Mononuclear cell (primary cell): ENCODE measurements around the gene CA9. TPM values are rescaled to one million over a fixed set of nuclear protein-coding genes. Genes with fewer than 3 reads are reported as not detected.

Experiments
- H3K27me3 ChIP-seq: 2 replicates; pipeline ENCODE4 v1.6.0; 2011; ENCODE audit warnings: low read length, control low read depth; ENCODE audit not compliant: insufficient read depth
- H3K4me1 ChIP-seq: 2 replicates; pipeline ENCODE4 v1.5.1; 2011; ENCODE audit warnings: mild to moderate bottlenecking, low read length, control low read depth; ENCODE audit not compliant: insufficient read depth
- H3K4me3 ChIP-seq: 2 replicates; pipeline ENCODE4 v1.5.1; 2011; ENCODE audit warnings: mild to moderate bottlenecking, low read length, moderate library complexity
- H3K9me3 ChIP-seq: 2 replicates; pipeline ENCODE4 v1.5.1; 2011; ENCODE audit warnings: low read depth, mild to moderate bottlenecking, control low read depth, low read length
- total RNA-seq: library from RNA; depleted of rRNA; stranded (reverse); fragments of >200 nt; gene quantifications from one replicate; pipeline ENCODE4 v1.2.3, GENCODE V29; 2012

Gene CA9
- total RNA-seq, 1 donor: not detected

GRCh38 chr9:35659340-35659739, 14.4 kb upstream of the CA9 start:
- peak overlapping the region; percentile 87 for H3K4me3 ChIP-seq
- H3K27me3 ChIP-seq: no peaks in the 10 kb centered on the region
- H3K9me3 ChIP-seq: no peaks in the 10 kb centered on the region
- peaks cover 74% of the 10 kb centered on the region for H3K4me1 ChIP-seq

- Histone ChIP-seq H3K4me3 (no peak overlapping the region), H3K4me1 (peaks cover 91% of the 10 kb centered on the region), H3K27me3 (no peaks in the 10 kb centered on the region), H3K9me3 (no peaks in the 10 kb centered on the region)
Observed at GRCh38 chr9:35660966-35661415, 12.7 kb upstream of the CA9 start.

GRCh38 chr9:35661756-35662350, 11.9 kb upstream of the CA9 start:
- Histone ChIP-seq H3K9me3 (no peaks in the 10 kb centered on the region), H3K4me3 (no peak overlapping the region), H3K4me1 (peaks cover 87% of the 10 kb centered on the region), H3K27me3 (no peaks in the 10 kb centered on the region)

- H3K27me3 ChIP-seq: no peaks in the 10 kb centered on the region
- no peaks in the 10 kb centered on the region for H3K9me3 ChIP-seq
- no peak overlapping the region for H3K4me3 ChIP-seq
- H3K4me1 ChIP-seq: peaks cover 82% of the 10 kb centered on the region
Observed at GRCh38 chr9:35662437-35662836, 11.3 kb upstream of the CA9 start.

- H3K9me3 ChIP-seq: no peaks in the 10 kb centered on the region
- no peaks in the 10 kb centered on the region for H3K27me3 ChIP-seq
- H3K4me3 ChIP-seq: peak within 1 kb of the TSS; percentile 47
- H3K4me1 ChIP-seq: peaks cover 65% of the 10 kb centered on the region
Observed at GRCh38 chr9:35664531-35665470, 8.9 kb upstream of the CA9 start, which contains the start of gene ARHGEF39. Gene ARHGEF39, minus strand, starts transcription at chr9:35665195. Its CDS starts 26 bp downstream, at chr9:35665169.

DNA sequence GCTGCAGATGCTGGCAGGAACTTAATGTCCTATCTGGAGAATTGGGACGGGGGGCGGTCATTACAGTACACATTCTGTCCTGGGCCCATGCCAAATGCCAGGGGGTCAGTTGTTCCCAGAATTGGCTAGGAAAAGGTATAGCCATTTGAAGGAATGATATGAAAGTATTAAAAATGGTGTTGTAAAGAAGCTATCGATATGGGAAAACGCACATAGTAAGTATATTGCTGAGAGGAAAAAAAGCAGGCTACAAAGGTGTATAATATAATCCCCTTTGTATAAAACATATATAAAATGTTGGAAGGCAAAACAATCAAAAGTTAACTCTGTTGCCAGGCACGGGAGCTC, 8.3 kb upstream of the CA9 start:
- no peaks in the 10 kb centered on the region for H3K27me3 ChIP-seq
- peak overlapping the region; percentile 47 for H3K4me3 ChIP-seq
- no peaks in the 10 kb centered on the region for H3K9me3 ChIP-seq
- peaks cover 59% of the 10 kb centered on the region for H3K4me1 ChIP-seq

- H3K27me3 ChIP-seq: no peaks in the 10 kb centered on the region
- no peak overlapping the region for H3K4me3 ChIP-seq
- H3K4me1 ChIP-seq: peaks cover 53% of the 10 kb centered on the region
- H3K9me3 ChIP-seq: no peaks in the 10 kb centered on the region
Observed at GRCh38 chr9:35666045-35666444, 7.7 kb upstream of the CA9 start.

DNA sequence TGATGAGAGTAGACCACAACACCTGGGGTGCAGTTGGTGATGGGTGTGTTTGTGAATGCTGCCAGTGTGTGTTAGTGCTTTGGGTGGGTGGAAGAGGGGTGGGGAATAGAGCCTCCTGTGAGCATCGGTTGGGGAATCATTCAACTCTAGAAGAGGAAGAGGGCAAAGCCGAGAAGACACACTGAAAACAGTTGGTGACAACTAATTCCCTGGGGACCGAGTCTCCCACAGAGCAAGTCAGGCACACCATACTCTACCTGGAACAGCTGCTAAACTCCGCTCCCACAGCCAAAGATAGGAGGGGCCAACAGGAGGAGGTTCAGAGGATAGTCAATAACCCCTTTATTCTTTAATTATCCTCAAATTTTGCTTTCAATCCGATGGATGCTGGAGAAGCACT, 7.2 kb upstream of the CA9 start:
- H3K27me3 ChIP-seq: no peaks in the 10 kb centered on the region
- H3K4me1 ChIP-seq: peaks cover 48% of the 10 kb centered on the region
- no peak overlapping the region for H3K4me3 ChIP-seq
- H3K9me3 ChIP-seq: no peaks in the 10 kb centered on the region

DNA sequence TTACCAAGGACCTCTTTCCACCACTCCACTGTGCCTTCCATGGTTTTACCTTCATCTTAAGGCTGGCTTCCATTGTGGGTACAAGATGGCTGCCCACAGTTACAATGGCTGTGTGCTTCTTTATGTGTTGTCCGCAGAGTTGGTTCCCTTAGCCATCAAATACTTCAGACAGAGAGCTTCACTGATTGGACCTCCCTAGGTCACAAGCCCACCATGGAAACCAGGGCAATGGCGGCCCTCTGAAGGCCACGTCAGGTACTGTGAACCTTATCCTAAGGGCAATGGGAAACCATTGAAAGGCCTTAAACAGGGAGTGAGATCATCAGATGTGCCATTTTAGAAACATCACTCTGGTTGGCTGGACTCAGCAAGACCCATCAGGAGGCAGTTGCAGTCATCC, 5.8 kb upstream of the CA9 start:
- H3K4me3 ChIP-seq: no peak overlapping the region
- peaks cover 34% of the 10 kb centered on the region for H3K4me1 ChIP-seq
- no peaks in the 10 kb centered on the region for H3K9me3 ChIP-seq
- no peaks in the 10 kb centered on the region for H3K27me3 ChIP-seq

DNA sequence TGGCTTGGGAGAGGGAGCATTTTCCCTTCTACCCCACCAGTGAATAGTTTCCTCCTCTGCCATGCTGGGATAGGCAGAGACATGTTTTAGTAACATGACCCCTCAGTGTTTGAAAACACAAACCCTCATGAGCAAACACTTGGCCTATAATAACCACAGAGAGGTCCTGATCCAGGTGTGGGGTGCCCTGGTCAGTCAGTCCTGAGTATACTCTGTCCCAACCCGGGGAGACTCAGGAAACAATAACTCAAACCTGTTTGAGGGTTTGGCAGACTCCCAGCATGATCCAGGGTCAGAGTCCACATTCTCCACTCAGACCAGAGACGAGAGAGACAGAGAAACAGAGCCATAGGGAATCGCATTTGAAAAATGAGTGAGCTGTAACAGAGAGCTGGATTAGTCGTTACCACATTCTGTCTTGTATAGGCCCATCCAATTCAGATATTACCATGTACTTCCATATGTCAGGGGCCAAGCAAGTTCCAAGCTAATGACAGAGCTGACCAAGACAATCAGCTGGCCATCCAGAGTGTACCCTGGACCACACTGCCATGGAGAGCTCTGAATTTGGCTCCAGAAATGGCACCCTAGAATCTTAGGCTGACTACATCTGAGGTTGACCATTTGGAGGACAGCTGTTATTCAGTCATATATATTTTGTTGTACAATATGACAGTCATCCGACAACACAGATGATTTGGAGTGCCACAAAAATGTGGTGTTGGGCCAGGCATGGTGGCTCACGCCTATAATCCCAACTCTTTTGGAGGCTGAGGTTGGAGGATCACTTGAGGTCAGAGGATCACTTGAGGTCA, 4.2 kb upstream of the CA9 start:
- Histone ChIP-seq H3K4me1 (peaks cover 18% of the 10 kb centered on the region), H3K27me3 (no peaks in the 10 kb centered on the region), H3K4me3 (no peak overlapping the region), H3K9me3 (no peaks in the 10 kb centered on the region)

GRCh38 chr9:35674025-35674361, 265 bp downstream of the CA9 start:
- peaks cover 13% of the 10 kb centered on the region for H3K4me1 ChIP-seq
- H3K27me3 ChIP-seq: peaks cover 2% of the 10 kb centered on the region
- H3K4me3 ChIP-seq: no peak overlapping the region
- H3K9me3 ChIP-seq: no peaks in the 10 kb centered on the region

DNA sequence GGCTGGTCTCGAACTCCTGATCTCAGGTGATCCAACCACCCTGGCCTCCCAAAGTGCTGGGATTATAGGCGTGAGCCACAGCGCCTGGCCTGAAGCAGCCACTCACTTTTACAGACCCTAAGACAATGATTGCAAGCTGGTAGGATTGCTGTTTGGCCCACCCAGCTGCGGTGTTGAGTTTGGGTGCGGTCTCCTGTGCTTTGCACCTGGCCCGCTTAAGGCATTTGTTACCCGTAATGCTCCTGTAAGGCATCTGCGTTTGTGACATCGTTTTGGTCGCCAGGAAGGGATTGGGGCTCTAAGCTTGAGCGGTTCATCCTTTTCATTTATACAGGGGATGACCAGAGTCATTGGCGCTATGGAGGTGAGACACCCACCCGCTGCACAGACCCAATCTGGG, 1.5 kb downstream of the CA9 start:
- peaks cover 13% of the 10 kb centered on the region for H3K4me1 ChIP-seq
- no peak overlapping the region for H3K4me3 ChIP-seq
- no peaks in the 10 kb centered on the region for H3K9me3 ChIP-seq
- peaks cover 2% of the 10 kb centered on the region for H3K27me3 ChIP-seq

- Histone ChIP-seq H3K4me1 (peaks cover 13% of the 10 kb centered on the region), H3K9me3 (no peaks in the 10 kb centered on the region), H3K4me3 (peak overlapping the region; percentile 10), H3K27me3 (peaks cover 2% of the 10 kb centered on the region)
Observed at GRCh38 chr9:35675732-35676392, 2.1 kb downstream of the CA9 start.

DNA sequence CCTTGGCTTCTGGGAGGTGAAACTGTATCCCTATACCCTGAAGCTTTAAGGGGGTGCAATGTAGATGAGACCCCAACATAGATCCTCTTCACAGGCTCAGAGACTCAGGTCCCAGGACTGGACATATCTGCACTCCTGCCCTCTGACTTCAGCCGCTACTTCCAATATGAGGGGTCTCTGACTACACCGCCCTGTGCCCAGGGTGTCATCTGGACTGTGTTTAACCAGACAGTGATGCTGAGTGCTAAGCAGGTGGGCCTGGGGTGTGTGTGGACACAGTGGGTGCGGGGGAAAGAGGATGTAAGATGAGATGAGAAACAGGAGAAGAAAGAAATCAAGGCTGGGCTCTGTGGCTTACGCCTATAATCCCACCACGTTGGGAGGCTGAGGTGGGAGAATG, 5.4 kb downstream of the CA9 start:
- Histone ChIP-seq H3K4me3 (no peak overlapping the region), H3K9me3 (no peaks in the 10 kb centered on the region), H3K27me3 (peaks cover 2% of the 10 kb centered on the region), H3K4me1 (peaks cover 13% of the 10 kb centered on the region)
